Karpas-422 (cell line): Measurements from ENCODE around the gene TFAP2E. TPM values are rescaled to one million over a fixed set of nuclear protein-coding genes. Genes with fewer than 3 reads are reported as not detected.

ENCODE experiments used
- DNase-seq: peaks from one replicate; pipeline ENCODE4 v3.0.0-alpha.2; 2015
- H2AFZ ChIP-seq: fragments of 200-600 bp; sonication (generic); 2 replicates; pipeline ENCODE4 v1.6.1; 2014; ENCODE audit warnings: antibody characterized with exemption, low read length, mixed read lengths
- H3K27ac ChIP-seq: fragments of 200-600 bp; sonication (generic); 2 replicates; pipeline ENCODE4 v1.5.1; 2014; ENCODE audit warnings: mild to moderate bottlenecking, low read length, moderate library complexity
- H3K27me3 ChIP-seq: fragments of 200-600 bp; sonication (generic); 2 replicates; pipeline ENCODE4 v1.6.1; 2014; ENCODE audit warnings: low read length, mixed read lengths
- H3K36me3 ChIP-seq: fragments of 200-600 bp; sonication (generic); 2 replicates; pipeline ENCODE4 v1.6.1; 2014; ENCODE audit warnings: low read length, mixed read lengths; ENCODE audit not compliant: insufficient read depth
- H3K4me1 ChIP-seq: fragments of 200-600 bp; sonication (generic); 2 replicates; pipeline ENCODE4 v1.6.1; 2014; ENCODE audit warnings: mild to moderate bottlenecking, low read length, mixed read lengths
- H3K4me2 ChIP-seq: fragments of 200-600 bp; sonication (generic); 2 replicates; pipeline ENCODE4 v1.6.1; 2014; ENCODE audit warnings: low read length, low read depth, mild to moderate bottlenecking; ENCODE audit not compliant: poor library complexity, severe bottlenecking
- H3K4me3 ChIP-seq: fragments of 200-600 bp; sonication (generic); 2 replicates; pipeline ENCODE4 v1.5.1; 2014; ENCODE audit warnings: mild to moderate bottlenecking, antibody characterized with exemption, low read length, mixed read lengths
- H3K79me2 ChIP-seq: fragments of 200-600 bp; sonication (generic); 2 replicates; pipeline ENCODE4 v1.6.1; 2014; ENCODE audit warnings: mild to moderate bottlenecking, low read length, mixed read lengths
- H3K9ac ChIP-seq: fragments of 200-600 bp; sonication (generic); 2 replicates; pipeline ENCODE4 v1.6.0; 2014; ENCODE audit warnings: low read length
- H3K9me2 ChIP-seq: fragments of 200-600 bp; sonication (generic), shearing (Covaris generic); replicated peaks from 2 replicates; pipeline ENCODE4 v1.6.0; 2014; ENCODE audit warnings: mild to moderate bottlenecking, low read length, moderate library complexity; ENCODE audit not compliant: insufficient read depth
- H3K9me3 ChIP-seq: fragments of 300-700, 200-600 bp; sonication (generic); 2 replicates; pipeline ENCODE4 v1.6.1; 2014; ENCODE audit warnings: low read length, mixed read lengths
- H4K20me1 ChIP-seq: fragments of 200-600 bp; sonication (generic); 2 replicates; pipeline ENCODE4 v1.6.1; 2014; ENCODE audit warnings: mild to moderate bottlenecking, antibody characterized with exemption, low read length, low read depth; ENCODE audit not compliant: insufficient read depth
- total RNA-seq: library from RNA; depleted of rRNA; stranded (reverse); fragments of >200 nt; shearing (Covaris generic); gene quantifications from 2 replicates; pipeline ENCODE4 v1.2.3, GENCODE V29; 2014; ENCODE audit warnings: low replicate concordance

The TFAP2E gene
- total RNA-seq, 1 experiment from 2014 or later: 0.56 TPM

DNA sequence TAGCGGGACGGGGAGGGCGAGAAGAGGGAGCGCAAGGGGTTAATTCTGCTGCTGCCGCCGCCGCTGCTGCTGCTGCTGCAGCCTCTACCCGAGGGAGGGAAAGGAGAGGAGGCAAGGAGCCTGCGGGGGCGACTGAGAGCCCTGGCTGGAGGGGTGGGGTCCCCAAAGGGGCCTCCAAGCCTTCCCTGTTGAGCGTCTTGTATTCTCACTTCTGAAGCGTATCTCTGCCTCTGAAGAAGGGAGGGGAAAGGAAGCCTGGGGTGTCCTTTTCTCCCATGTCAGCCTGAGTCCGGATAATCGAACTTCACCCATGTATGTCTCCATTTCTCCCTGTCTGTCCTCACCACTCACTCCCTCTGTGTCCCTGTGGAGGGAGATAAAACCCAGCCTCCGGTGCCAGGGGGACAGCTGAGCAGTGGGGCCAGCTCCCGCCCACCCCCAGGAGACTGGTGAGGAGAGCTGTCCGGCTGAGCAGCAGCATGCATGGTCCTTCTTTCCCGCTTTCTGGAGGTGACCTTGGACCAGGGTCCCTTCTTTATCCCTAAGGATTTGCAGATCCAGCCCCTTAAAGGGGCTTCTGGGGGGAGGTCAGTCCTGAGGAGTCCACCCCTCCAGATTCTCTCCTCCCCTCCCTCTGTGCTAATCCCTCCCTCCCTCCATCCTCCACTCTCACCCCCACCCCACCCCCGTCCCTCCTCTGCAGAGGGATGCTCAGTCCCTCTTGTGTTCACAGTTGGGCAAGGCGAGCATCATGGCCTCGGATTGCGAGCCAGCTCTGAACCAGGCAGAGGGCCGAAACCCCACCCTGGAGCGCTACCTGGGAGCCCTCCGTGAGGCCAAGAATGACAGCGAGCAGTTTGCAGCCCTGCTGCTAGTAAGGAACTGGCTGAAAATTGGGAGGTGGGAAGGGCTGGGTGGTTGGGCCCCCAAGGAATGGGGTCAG is 14.5 kb upstream of the TFAP2E start:
- peak; percentile 70 for DNase-seq
- H3K4me1 ChIP-seq: peaks cover 37% of the 10 kb centered on the region
- H4K20me1 ChIP-seq: peaks cover 4% of the 10 kb centered on the region; the same call in 1 of the 2 replicates
- H3K9me3 ChIP-seq: no peaks in the 10 kb centered on the region
- H3K9me2 ChIP-seq: no peaks in the 10 kb centered on the region
- H3K79me2 ChIP-seq: peaks cover 51% of the 10 kb centered on the region
- 0 out of 2 replicates have a peak overlapping the region, but pooled peaks have one; percentile 14 for H2AFZ ChIP-seq
- H3K27me3 ChIP-seq: no peaks in the 10 kb centered on the region
- H3K9ac ChIP-seq: peak overlapping the region; percentile 94
- H3K36me3 ChIP-seq: peaks cover 7% of the 10 kb centered on the region; the same call in 1 of the 2 replicates
- H3K27ac ChIP-seq: peak overlapping the region; percentile 76
- peak overlapping the region; percentile 98 for H3K4me2 ChIP-seq
- peak overlapping the region; percentile 96 for H3K4me3 ChIP-seq

DNA sequence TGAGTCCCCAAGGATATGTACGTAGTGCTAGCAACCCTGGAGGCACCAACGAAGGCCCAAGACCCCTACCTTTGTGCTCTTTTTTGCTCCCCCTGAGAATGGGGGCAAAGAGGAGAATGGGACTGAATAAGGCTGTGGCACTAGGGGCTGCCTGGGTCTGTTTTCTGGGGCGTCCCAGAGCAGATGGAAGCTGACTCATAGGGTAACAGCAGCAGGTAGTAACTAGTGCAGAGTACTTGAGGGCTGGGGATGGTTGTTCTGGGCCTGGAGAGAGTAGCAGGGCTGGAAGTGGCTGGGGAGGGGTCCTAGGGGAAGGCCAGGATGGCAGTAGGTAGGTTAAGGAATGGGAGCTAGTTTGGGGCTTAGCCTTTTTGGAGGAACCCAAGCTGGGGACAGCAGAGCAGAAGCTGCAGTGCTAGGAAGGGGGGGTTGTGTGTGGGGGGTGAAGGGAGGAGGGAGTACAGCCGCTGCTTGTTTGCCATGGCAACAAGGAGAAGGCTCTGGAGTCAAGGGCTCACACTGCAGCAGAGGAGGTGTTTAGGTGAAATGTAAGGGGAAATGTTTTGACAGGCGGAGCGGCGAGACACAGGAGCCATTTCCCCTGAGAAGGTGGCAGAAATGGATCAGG is 13.7 kb upstream of the TFAP2E start:
- H3K27me3 ChIP-seq: no peaks in the 10 kb centered on the region
- H2AFZ ChIP-seq: no peak overlapping the region
- peaks cover 4% of the 10 kb centered on the region; the same call in 1 of the 2 replicates for H4K20me1 ChIP-seq
- H3K27ac ChIP-seq: no peak overlapping the region
- no peaks in the 10 kb centered on the region for H3K9me2 ChIP-seq
- peak overlapping the region; percentile 98 for H3K4me2 ChIP-seq
- H3K9ac ChIP-seq: peak overlapping the region; percentile 94; the same call in 1 of the 2 replicates
- peaks cover 43% of the 10 kb centered on the region for H3K79me2 ChIP-seq
- no peak for DNase-seq
- peaks cover 36% of the 10 kb centered on the region for H3K4me1 ChIP-seq
- H3K9me3 ChIP-seq: no peaks in the 10 kb centered on the region
- peaks cover under 1% of the 10 kb centered on the region; the same call in 1 of the 2 replicates for H3K36me3 ChIP-seq
- peak overlapping the region; percentile 96; the same call in 1 of the 2 replicates for H3K4me3 ChIP-seq

DNA sequence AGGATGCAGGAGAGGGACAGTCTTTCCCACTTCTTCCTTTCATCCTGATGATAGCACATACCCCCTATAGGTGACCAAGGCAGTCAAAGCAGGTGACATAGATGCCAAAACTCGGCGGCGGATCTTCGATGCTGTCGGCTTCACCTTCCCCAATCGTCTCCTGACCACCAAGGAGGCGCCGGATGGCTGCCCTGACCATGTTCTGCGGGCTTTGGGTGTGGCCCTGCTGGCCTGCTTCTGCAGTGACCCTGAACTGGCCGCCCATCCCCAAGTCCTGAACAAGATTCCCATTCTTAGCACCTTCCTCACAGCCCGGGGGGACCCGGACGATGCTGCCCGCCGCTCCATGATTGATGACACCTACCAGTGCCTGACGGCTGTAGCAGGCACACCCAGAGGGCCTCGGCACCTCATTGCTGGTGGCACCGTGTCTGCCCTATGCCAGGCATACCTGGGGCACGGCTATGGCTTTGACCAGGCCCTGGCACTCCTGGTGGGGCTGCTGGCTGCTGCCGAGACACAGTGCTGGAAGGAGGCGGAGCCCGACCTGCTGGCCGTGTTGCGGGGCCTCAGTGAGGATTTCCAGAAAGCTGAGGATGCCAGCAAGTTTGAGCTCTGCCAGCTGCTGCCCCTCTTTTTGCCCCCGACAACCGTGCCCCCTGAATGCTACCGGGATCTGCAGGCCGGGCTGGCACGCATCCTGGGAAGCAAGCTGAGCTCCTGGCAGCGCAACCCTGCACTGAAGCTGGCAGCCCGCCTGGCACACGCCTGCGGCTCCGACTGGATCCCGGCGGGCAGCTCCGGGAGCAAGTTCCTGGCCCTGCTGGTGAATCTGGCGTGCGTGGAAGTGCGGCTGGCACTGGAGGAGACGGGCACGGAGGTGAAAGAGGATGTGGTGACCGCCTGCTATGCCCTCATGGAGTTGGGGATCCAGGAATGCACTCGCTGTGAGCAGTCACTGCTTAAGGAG is 12.6 kb upstream of the TFAP2E start:
- no peaks in the 10 kb centered on the region for H3K9me3 ChIP-seq
- no peaks in the 10 kb centered on the region for H3K36me3 ChIP-seq
- DNase-seq: no peak
- peaks cover 25% of the 10 kb centered on the region for H3K4me1 ChIP-seq
- peaks cover 32% of the 10 kb centered on the region for H3K79me2 ChIP-seq
- H3K4me2 ChIP-seq: no peak overlapping the region
- H2AFZ ChIP-seq: no peak overlapping the region
- no peak overlapping the region for H3K27ac ChIP-seq
- no peaks in the 10 kb centered on the region for H3K27me3 ChIP-seq
- no peak overlapping the region for H3K4me3 ChIP-seq
- H4K20me1 ChIP-seq: peaks cover 4% of the 10 kb centered on the region; the same call in 1 of the 2 replicates
- H3K9me2 ChIP-seq: no peaks in the 10 kb centered on the region
- H3K9ac ChIP-seq: no peak overlapping the region

DNA sequence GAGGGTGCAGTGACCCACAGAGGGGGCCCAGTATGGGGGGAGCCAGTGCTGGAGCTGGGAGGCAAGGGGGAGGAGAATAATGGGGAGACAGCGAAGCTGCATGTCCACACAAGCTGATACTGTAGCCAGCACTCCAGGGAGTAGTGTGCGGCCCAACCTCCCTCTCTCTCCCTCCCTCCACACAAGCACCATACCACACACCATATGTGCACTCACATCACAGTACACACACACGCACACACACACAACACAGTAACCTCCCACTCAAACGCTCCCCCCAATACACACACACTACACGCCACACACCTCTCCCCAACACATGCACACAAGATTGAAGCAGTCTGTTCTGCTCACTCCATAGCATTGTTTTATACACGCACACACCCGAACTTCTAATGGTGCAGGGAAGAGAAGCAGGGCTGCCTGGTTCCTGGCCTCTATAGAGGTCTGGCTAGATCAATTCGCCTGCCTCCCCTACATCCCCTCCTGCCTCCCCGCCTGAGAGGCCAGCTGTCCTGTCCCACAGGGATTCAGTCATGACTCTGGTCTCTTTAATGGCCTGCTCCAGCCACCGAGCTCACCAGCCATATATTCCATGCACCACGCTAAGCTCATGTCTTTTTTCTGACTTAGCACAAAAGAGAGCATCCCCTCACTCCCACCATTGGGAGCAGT is 11.7 kb upstream of the TFAP2E start:
- Histone ChIP-seq H3K9me3 (no peaks in the 10 kb centered on the region), H3K9me2 (no peaks in the 10 kb centered on the region), H3K4me2 (no peak overlapping the region), H3K27me3 (no peaks in the 10 kb centered on the region), H3K4me1 (peaks cover 16% of the 10 kb centered on the region), H3K4me3 (no peak overlapping the region), H3K27ac (no peak overlapping the region), H3K36me3 (no peaks in the 10 kb centered on the region), H2AFZ (no peak overlapping the region), H4K20me1 (peaks cover 3% of the 10 kb centered on the region; the same call in 1 of the 2 replicates), H3K79me2 (peaks cover 23% of the 10 kb centered on the region), H3K9ac (no peak overlapping the region)
- DNase-seq: no peak

DNA sequence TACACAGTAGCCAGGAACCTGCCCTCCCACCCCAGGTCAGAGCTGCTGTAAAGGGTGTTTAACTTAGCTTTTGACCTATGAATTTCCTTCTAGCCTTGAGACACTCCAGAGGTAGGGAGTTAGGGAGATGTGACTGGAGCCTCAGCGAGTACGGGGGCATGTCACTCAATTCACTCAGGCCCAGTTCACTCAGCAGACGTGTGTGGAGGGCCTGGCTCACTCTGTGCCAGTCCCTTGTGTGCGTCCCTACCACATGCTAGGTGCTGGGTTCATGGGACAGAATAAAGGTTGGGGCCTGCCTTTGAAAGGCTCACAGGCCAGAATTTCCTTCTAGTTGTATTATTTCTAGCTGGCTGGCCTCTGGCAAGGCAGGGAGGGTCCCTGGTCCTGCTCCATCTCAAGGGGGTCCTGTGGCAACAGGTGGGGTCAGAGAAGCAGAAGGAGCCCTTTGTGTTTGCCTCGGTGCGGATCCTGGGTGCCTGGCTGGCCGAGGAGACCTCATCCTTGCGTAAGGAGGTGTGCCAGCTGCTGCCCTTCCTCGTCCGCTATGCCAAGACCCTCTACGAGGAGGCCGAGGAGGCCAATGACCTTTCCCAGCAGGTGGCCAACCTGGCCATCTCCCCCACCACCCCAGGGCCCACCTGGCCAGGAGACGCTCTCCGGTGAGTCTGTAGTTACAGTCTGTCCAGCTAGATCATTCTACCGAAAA is 11.0 kb upstream of the TFAP2E start:
- H2AFZ ChIP-seq: no peak overlapping the region

DNA sequence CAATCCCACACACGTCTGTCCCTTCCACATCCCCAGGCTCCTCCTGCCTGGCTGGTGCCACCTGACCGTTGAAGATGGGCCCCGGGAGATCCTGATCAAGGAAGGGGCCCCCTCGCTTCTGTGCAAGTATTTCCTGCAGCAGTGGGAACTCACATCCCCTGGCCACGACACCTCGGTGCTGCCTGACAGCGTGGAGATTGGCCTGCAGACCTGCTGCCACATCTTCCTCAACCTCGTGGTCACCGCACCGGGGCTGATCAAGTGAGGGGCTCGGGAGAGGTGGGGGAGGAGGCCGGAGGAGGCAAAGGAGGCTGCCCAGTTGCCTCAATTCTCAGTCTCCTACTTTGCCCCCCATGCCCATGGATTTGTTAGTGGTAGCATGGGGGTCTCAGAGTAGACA is 9.9 kb upstream of the TFAP2E start:
- no peak overlapping the region for H3K4me2 ChIP-seq
- no peak overlapping the region for H3K4me3 ChIP-seq
- no peaks in the 10 kb centered on the region for H3K9me3 ChIP-seq
- no peaks in the 10 kb centered on the region for H3K9me2 ChIP-seq
- peaks cover 13% of the 10 kb centered on the region for H3K4me1 ChIP-seq
- H3K79me2 ChIP-seq: peaks cover 10% of the 10 kb centered on the region
- H3K36me3 ChIP-seq: no peaks in the 10 kb centered on the region
- H3K9ac ChIP-seq: no peak overlapping the region
- H4K20me1 ChIP-seq: no peaks in the 10 kb centered on the region; the same call in 1 of the 2 replicates
- no peak overlapping the region for H2AFZ ChIP-seq
- H3K27me3 ChIP-seq: no peaks in the 10 kb centered on the region
- DNase-seq: no peak
- H3K27ac ChIP-seq: no peak overlapping the region

More for the DNA sequence above, 11.0 kb upstream of the TFAP2E start:
- Histone ChIP-seq H3K36me3 (no peaks in the 10 kb centered on the region), H3K27me3 (no peaks in the 10 kb centered on the region), H4K20me1 (no peaks in the 10 kb centered on the region; the same call in 1 of the 2 replicates), H3K4me3 (no peak overlapping the region), H3K27ac (no peak overlapping the region), H3K79me2 (peaks cover 16% of the 10 kb centered on the region), H3K9me2 (no peaks in the 10 kb centered on the region), H3K4me1 (peaks cover 14% of the 10 kb centered on the region), H3K4me2 (no peak overlapping the region), H3K9me3 (no peaks in the 10 kb centered on the region), H3K9ac (no peak overlapping the region)
- no peak for DNase-seq
